ENCODE measurements around the gene GPRC5D.

The GPRC5D gene

DNA sequence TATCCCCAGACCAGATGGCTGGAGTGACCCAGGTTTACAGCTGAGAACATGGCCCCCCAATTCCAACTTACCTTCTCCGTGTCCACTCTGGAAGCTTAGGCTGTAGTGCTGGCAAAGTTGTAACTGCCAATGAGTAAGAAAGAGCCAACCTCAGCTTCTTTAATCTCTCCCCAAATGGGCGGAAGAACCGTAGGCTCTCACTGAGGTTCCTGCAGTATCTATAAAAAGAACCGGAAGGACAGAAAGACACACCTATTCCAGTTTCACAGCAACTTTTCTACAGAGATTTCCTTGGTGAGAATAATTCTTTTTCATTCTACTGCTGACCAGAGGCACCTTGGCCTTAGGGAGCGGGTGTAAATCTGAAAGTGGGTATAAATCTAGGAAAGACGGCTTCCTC, at the start of gene GPRC5D:
Gene GPRC5D, minus strand, starts transcription at position 135 of the 400 bp plus-strand sequence. CDS start 1,786 bp downstream, outside the sequence.
- no peak for DNase-seq (ENCODE audit: extremely low read depth, low read depth)
- TF ChIP-seq, protein P1, sequence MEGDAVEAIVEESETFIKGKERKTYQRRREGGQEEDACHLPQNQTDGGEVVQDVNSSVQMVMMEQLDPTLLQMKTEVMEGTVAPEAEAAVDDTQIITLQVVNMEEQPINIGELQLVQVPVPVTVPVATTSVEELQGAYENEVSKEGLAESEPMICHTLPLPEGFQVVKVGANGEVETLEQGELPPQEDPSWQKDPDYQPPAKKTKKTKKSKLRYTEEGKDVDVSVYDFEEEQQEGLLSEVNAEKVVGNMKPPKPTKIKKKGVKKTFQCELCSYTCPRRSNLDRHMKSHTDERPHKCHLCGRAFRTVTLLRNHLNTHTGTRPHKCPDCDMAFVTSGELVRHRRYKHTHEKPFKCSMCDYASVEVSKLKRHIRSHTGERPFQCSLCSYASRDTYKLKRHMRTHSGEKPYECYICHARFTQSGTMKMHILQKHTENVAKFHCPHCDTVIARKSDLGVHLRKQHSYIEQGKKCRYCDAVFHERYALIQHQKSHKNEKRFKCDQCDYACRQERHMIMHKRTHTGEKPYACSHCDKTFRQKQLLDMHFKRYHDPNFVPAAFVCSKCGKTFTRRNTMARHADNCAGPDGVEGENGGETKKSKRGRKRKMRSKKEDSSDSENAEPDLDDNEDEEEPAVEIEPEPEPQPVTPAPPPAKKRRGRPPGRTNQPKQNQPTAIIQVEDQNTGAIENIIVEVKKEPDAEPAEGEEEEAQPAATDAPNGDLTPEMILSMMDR (IDR thresholded peaks at IDR 0.05; ENCODE audit: low read depth, low read length), result no peak

DNA sequence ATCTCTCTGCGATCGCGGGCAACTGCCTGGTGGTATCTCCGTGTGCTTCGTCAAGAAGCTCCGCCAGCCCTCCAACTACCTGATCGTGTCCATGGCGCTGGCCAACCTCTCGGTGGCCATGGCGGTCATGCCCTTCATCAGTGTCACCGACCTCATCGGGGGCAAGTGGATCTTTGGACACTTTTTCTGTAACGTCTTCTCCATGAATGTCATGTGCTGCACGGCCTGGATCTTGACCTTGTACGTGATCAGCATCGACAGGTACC, 49.7 kb upstream of the GPRC5D start:
- DNase-seq (ENCODE audit: extremely low read depth, low read depth), result no peak
- TF ChIP-seq, protein P1 (IDR thresholded peaks at IDR 0.05; ENCODE audit: low read depth, low read length), result no peak

DNA sequence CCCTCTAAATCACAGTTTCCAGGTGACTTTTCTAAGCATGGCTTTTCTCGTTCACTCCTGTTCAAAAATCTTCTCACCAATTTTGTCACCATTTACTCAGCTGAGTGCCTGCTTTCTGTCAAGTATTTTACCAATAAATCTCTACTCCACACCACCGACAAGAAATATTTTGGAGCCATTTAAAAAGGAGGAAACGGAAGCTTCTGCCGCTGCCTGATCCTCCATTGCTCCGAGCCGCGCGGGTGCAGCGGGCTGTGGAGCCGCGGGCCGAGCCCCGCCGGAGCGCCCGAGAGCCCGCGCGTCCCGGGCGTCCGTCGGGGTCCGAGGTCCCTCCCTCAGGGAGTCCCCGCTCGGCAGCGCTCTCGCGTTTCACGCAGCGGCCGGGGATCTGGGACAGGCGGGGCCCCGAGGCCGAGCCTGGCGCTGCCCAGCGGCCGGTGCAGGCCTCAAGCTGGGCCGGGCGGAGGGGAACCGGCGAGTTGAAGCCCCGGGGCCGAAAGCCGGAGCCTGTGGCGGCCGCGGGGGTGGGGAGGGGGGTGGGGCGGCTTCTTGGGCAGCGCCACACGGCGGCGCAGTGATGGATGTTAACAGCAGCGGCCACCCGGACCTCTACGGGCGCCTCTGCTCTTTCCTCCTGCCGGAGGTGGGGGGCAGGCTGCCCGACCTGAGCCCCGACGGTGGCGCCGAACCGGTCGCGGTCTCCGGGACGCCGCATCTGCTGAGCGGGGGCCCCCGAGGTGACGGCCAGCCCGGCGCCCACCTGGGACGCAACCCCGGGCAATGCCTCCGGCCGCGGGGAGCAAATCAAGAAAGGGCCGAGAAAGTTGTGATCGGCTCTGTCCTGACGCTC, 49.2 kb upstream of the GPRC5D start:
- TF ChIP-seq, protein P1 (IDR thresholded peaks at IDR 0.05; ENCODE audit: low read depth, low read length), result peak; percentile 44
- DNase-seq (ENCODE audit: extremely low read depth, low read depth), result no peak

DNA sequence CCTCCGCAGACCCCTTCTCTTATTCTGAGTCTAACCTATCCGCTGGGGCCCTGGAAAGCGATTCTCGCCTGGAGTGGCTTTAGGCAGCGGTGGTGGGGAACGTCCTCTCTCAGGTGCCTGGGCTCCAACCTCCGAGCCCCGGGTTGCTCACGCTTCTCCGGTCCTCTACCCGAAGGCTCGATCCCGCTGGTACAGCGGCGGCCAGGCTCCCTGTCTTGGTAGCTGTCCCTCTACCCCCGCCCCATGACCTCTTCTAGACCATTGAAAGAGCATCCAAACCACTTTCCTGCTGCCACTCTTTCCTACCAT, 48.6 kb upstream of the GPRC5D start:
- no peak for DNase-seq (ENCODE audit: extremely low read depth, low read depth)
- TF ChIP-seq, protein P1 (IDR thresholded peaks at IDR 0.05; ENCODE audit: low read depth, low read length), result no peak

DNA sequence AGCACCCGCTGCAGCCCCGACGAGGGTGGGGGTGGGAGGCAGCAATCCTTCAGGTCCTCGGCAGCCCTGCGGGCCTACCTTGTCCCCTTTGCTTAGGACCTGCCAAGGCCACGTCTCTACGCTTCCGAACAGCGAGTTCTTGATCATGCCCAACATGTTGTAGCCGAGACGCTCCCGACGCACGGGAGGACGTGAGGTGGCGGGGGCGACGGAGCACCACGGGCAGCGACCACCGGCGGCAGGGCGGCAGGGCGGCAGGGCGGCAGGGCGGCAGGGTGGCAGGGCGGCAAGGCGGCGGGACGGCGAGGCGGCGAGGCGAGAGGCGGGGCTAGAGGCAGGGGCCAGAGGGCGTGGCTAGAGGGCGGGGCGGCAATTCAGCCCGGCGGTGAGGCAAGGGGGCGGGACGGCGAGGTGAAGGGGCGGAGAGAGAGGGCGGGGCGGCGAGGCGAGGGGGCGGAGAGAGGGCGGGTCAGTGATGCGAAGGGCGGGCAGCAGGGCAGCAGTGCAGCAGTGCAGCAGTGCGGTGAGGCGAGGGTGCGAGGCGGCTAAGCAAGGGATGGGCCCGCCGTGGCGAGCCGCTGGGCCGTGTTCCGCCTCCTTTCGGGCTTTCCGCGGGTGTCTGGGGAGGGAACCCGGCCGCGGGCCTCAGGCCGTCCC, 48.1 kb upstream of the GPRC5D start, which contains the start of gene HEBP1:
Gene HEBP1, minus strand, starts transcription at position 307 of the 657 bp plus-strand sequence. Its CDS starts 151 bp downstream, at position 156.
- DNase-seq (ENCODE audit: extremely low read depth, low read depth), result peak; percentile 80
- TF ChIP-seq, protein P1 (IDR thresholded peaks at IDR 0.05; ENCODE audit: low read depth, low read length), result no peak

DNA sequence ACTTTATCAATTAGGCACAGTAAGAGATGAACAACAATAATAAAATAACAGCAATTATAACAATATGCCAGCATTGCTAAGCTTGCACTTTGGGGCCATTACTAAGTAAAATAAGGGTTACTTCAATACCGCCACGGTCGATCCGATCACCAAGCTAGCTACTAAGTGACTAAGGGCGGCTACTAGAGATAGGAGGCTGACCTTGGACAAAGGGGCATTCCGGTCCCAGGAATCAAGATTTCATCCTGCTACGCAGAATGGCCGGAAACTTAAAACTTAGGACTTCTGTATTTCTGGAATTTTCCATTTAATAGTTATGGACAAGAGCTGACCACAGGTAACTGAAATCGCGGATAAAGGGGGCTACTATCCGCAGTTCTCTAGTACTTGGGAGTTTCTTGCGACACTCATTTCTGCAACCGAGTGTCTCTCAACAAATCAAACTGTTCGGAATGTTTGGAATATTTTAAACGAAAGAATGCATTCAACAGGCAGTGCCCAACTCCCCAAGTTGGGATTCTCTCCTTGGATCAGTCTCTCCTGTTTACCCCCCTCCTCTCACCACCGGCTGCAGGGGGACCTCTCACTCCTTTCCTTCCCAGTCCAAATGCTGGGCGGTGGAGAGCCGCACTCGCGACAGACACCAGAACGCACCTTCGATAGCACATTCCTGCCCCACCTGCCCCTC, 47.4 kb upstream of the GPRC5D start:
- TF ChIP-seq, protein P1 (IDR thresholded peaks at IDR 0.05; ENCODE audit: low read depth, low read length), result no peak
- no peak for DNase-seq (ENCODE audit: extremely low read depth, low read depth)

DNA sequence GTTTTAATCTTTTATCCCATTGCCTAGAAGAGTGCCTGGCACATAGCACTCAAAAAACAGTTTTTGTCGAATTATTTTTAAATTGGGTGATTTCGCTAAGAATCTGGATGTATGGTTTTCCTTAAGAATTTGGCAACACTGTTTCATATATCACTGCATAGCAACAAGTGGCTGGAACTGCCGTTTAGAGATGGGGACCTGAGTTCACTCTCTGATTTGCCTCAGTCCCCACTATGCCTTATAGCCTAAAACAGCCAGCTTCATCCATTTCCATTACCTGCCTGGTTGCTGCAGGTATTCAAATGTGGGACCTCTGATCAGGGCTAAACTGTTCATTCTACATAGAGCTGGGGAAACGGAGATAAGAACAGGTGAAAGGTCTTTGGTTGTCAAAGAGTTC, 46.3 kb upstream of the GPRC5D start:
- no peak for DNase-seq (ENCODE audit: extremely low read depth, low read depth)
- TF ChIP-seq, protein P1 (IDR thresholded peaks at IDR 0.05; ENCODE audit: low read depth, low read length), result no peak

All from AG09319 (cell line).